HG03060 (cell line): ENCODE data around the gene FAM118B.

ENCODE experiments used
- ATAC-seq: cut with Tn5 transposase; IDR thresholded peaks from one replicate; pipeline ENCODE4 v1.9.1; 2021; ENCODE audit warnings: low read depth, moderate number of reproducible peaks; ENCODE audit not compliant: unreplicated experiment

FAM118B gene

GRCh38 chr11:126265811-126266210 lies 54.2 kb downstream of the FAM118B start:
- no peak for ATAC-seq

GRCh38 chr11:126267650-126268049 lies 56.1 kb downstream of the FAM118B start:
- no peak for ATAC-seq

- ATAC-seq: no peak
These were observed 56.8 kb downstream of the FAM118B start for GRCh38 chr11:126268361-126268707.

- ATAC-seq: peak; percentile 96
These were observed 57.4 kb downstream of the FAM118B start, which contains the start of the genes FOXRED1 and SRPRA for GRCh38 chr11:126268708-126269579. TSS of gene FOXRED1 (plus strand) at chr11:126269154. CDS start at chr11:126269207, 53 bp downstream. TSS of gene SRPRA (minus strand) at chr11:126268895. CDS start at chr11:126268804, 91 bp downstream.

GRCh38 chr11:126277322-126277721 lies 65.7 kb downstream of the FAM118B start:
- ATAC-seq: no peak

- no peak for ATAC-seq
These were observed 66.2 kb downstream of the FAM118B start for GRCh38 chr11:126277780-126278179.

- ATAC-seq: no peak
These were observed 67.6 kb downstream of the FAM118B start for GRCh38 chr11:126279191-126279590.

GRCh38 chr11:126280595-126280994 lies 69.0 kb downstream of the FAM118B start:
- ATAC-seq: no peak

GRCh38 chr11:126281245-126281644 lies 69.7 kb downstream of the FAM118B start:
- ATAC-seq: no peak

- ATAC-seq: no peak
These were observed 70.1 kb downstream of the FAM118B start for GRCh38 chr11:126281666-126282175.

- ATAC-seq: no peak
These were observed 70.8 kb downstream of the FAM118B start for GRCh38 chr11:126282361-126282735.

GRCh38 chr11:126282736-126283591 lies 71.4 kb downstream of the FAM118B start, which contains the start of gene TIRAP:
TSS of gene TIRAP (plus strand) at chr11:126283093. CDS start at chr11:126290895, 7,802 bp downstream.
- ATAC-seq: no peak

- peak; percentile 79 for ATAC-seq
These were observed 73.2 kb downstream of the FAM118B start for GRCh38 chr11:126284829-126285228.

- no peak for ATAC-seq
These were observed 76.7 kb downstream of the FAM118B start for GRCh38 chr11:126288237-126288636.

- no peak for ATAC-seq
These were observed 79.3 kb downstream of the FAM118B start for GRCh38 chr11:126290887-126291286.

GRCh38 chr11:126293726-126294125 lies 82.1 kb downstream of the FAM118B start:
- no peak for ATAC-seq

GRCh38 chr11:126297004-126297403 lies 85.4 kb downstream of the FAM118B start:
- no peak for ATAC-seq

- ATAC-seq: peak; percentile 75
These were observed 92.3 kb downstream of the FAM118B start, which contains the start of gene DCPS for GRCh38 chr11:126303623-126304456. TSS of gene DCPS (plus strand) at chr11:126304060. CDS start at chr11:126304081, 21 bp downstream.

- no peak for ATAC-seq
These were observed 93.0 kb downstream of the FAM118B start for GRCh38 chr11:126304457-126305075.
